Measurements from ENCODE around the gene LPP.

The LPP gene

GRCh38 chr3:188269040-188269439 is 115.1 kb downstream of the LPP start:
- H4K20me1 ChIP-seq (ENCODE audit: insufficient read depth, low read length) = no peaks in the 10 kb centered on the region
- H3K4me2 ChIP-seq (ENCODE audit: insufficient read depth, low read length) = no peak overlapping the region
- no peaks in the 10 kb centered on the region for H3K27me3 ChIP-seq (ENCODE audit: insufficient read depth, low read length, poor library complexity)
- ATAC-seq (ENCODE audit: insufficient read depth, low read depth) (no peak), DNase-seq (no peak)
- TF ChIP-seq EZH2 (IDR thresholded peaks at IDR 0.05; ENCODE audit: borderline replicate concordance, low read depth, low read length, severe bottlenecking) = no peak
- TF ChIP-seq CTCF (IDR thresholded peaks at IDR 0.05; ENCODE audit: borderline replicate concordance, extremely low read depth, low read length, poor library complexity, severe bottlenecking) = no peak
- H3K36me3 ChIP-seq (ENCODE audit: insufficient read depth, low read length) = no peaks in the 10 kb centered on the region
- peaks cover 10% of the 10 kb centered on the region for H3K79me2 ChIP-seq (ENCODE audit: insufficient read depth, low read length)
- H2AFZ ChIP-seq (ENCODE audit: low read depth, low read length) = no peak overlapping the region
- H3K9ac ChIP-seq (ENCODE audit: low read depth, low read length) = no peak overlapping the region
- no peaks in the 10 kb centered on the region for H3K4me1 ChIP-seq (ENCODE audit: insufficient read depth, low read length)
- no peak overlapping the region for H3K4me3 ChIP-seq (ENCODE audit: low read depth in 1 of 2, low read length in 2 of 2)
- no peak overlapping the region for H3K27ac ChIP-seq (ENCODE audit: low read length)
- H3K9me3 ChIP-seq (ENCODE audit: insufficient read depth, low read length, severe bottlenecking) = no peaks in the 10 kb centered on the region

GRCh38 chr3:188270423-188270972 is 116.5 kb downstream of the LPP start:
- DNase-seq = no peak
- no peak for ATAC-seq (ENCODE audit: insufficient read depth, low read depth)
- Histone ChIP-seq H3K4me3 (ENCODE audit: low read depth in 1 of 2, low read length in 2 of 2) (no peak overlapping the region), H3K27me3 (ENCODE audit: insufficient read depth, low read length, poor library complexity) (no peaks in the 10 kb centered on the region), H3K4me2 (ENCODE audit: insufficient read depth, low read length) (no peak overlapping the region), H3K36me3 (ENCODE audit: insufficient read depth, low read length) (no peaks in the 10 kb centered on the region), H3K4me1 (ENCODE audit: insufficient read depth, low read length) (no peaks in the 10 kb centered on the region), H3K79me2 (ENCODE audit: insufficient read depth, low read length) (peaks cover 10% of the 10 kb centered on the region), H3K9ac (ENCODE audit: low read depth, low read length) (no peak overlapping the region), H4K20me1 (ENCODE audit: insufficient read depth, low read length) (no peaks in the 10 kb centered on the region), H3K27ac (ENCODE audit: low read length) (no peak overlapping the region), H2AFZ (ENCODE audit: low read depth, low read length) (no peak overlapping the region), H3K9me3 (ENCODE audit: insufficient read depth, low read length, severe bottlenecking) (no peaks in the 10 kb centered on the region)
- no peak for TF ChIP-seq CTCF (IDR thresholded peaks at IDR 0.05; ENCODE audit: borderline replicate concordance, extremely low read depth, low read length, poor library complexity, severe bottlenecking)
- TF ChIP-seq EZH2 (IDR thresholded peaks at IDR 0.05; ENCODE audit: borderline replicate concordance, low read depth, low read length, severe bottlenecking) = no peak

GRCh38 chr3:188271226-188271914 is 117.4 kb downstream of the LPP start:
- H3K79me2 ChIP-seq (ENCODE audit: insufficient read depth, low read length) = peaks cover 10% of the 10 kb centered on the region
- no peak overlapping the region for H3K4me2 ChIP-seq (ENCODE audit: insufficient read depth, low read length)
- no peaks in the 10 kb centered on the region for H4K20me1 ChIP-seq (ENCODE audit: insufficient read depth, low read length)
- no peaks in the 10 kb centered on the region for H3K9me3 ChIP-seq (ENCODE audit: insufficient read depth, low read length, severe bottlenecking)
- H3K27me3 ChIP-seq (ENCODE audit: insufficient read depth, low read length, poor library complexity) = no peaks in the 10 kb centered on the region
- no peaks in the 10 kb centered on the region for H3K36me3 ChIP-seq (ENCODE audit: insufficient read depth, low read length)
- no peak overlapping the region for H2AFZ ChIP-seq (ENCODE audit: low read depth, low read length)
- no peak for TF ChIP-seq CTCF (IDR thresholded peaks at IDR 0.05; ENCODE audit: borderline replicate concordance, extremely low read depth, low read length, poor library complexity, severe bottlenecking)
- TF ChIP-seq EZH2 (IDR thresholded peaks at IDR 0.05; ENCODE audit: borderline replicate concordance, low read depth, low read length, severe bottlenecking) = no peak
- no peak overlapping the region for H3K27ac ChIP-seq (ENCODE audit: low read length)
- no peak overlapping the region for H3K4me3 ChIP-seq (ENCODE audit: low read depth in 1 of 2, low read length in 2 of 2)
- no peaks in the 10 kb centered on the region for H3K4me1 ChIP-seq (ENCODE audit: insufficient read depth, low read length)
- no peak for ATAC-seq (ENCODE audit: insufficient read depth, low read depth)
- no peak overlapping the region for H3K9ac ChIP-seq (ENCODE audit: low read depth, low read length)
- DNase-seq = no peak

Measured in DND-41 (cell line).